ENCODE results near the gene BBS10. TPM values are rescaled to one million over a fixed set of nuclear protein-coding genes. Genes with fewer than 3 reads are reported as not detected.

The BBS10 gene
- total and polyA plus RNA-seq, 5 experiments from 2014 or later, result 0.97 to 9.2 (median 2.8) TPM

- H3K4me3 Mint-ChIP-seq, result no peak overlapping the region
- no peak for DNase-seq
- no peak overlapping the region for H3K27ac Mint-ChIP-seq
- peaks cover 9 to 31% (median 12%) of the 10 kb centered on the region in 5 donors for H3K27me3 Mint-ChIP-seq
- H3K9me3 Mint-ChIP-seq, result peaks cover 0 to 4% (median 0%) of the 10 kb centered on the region in 9 donors
- no peaks in the 10 kb centered on the region for H3K36me3 Mint-ChIP-seq
- POLR2A ChIA-PET, result interaction anchor here (0.6 kb wide), 1 partner anchor 600 kb away, joined by 3 read pairs; no protein-coding TSS in a partner anchor
- no peak for ATAC-seq
- H3K4me1 Mint-ChIP-seq, result no peaks in the 10 kb centered on the region
Observed at GRCh38 chr12:76318773-76319594, 29.2 kb downstream of the BBS10 start.

DNA sequence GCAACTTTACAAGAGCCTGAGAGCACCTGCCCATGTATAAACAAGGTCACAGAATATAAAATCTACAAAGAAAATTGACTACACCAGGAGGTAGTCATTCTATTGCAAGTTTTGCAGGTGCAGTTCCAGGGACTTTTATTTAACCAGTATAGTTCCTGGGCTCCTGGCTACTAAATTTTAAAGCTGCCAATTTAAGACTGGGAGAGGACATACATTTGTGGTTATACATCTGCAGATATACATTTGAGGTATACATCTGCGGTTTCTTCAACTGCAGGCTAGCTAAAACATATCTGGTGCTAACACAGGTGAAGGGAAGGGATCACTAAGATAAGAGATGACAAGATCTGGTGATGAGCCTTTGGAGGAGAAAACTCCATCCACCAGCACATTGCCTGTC lies 30.2 kb downstream of the BBS10 start:
- DNase-seq (no peak), ATAC-seq (no peak)
- POLR2A ChIA-PET, result no interaction called here
- H3K27ac Mint-ChIP-seq, result no peak overlapping the region
- peaks cover 0 to 4% (median 0%) of the 10 kb centered on the region in 9 donors for H3K9me3 Mint-ChIP-seq
- no peaks in the 10 kb centered on the region for H3K4me1 Mint-ChIP-seq
- H3K4me3 Mint-ChIP-seq, result no peak overlapping the region
- H3K27me3 Mint-ChIP-seq, result peaks cover 11 to 31% (median 12%) of the 10 kb centered on the region in 5 donors
- H3K36me3 Mint-ChIP-seq, result no peaks in the 10 kb centered on the region

DNA sequence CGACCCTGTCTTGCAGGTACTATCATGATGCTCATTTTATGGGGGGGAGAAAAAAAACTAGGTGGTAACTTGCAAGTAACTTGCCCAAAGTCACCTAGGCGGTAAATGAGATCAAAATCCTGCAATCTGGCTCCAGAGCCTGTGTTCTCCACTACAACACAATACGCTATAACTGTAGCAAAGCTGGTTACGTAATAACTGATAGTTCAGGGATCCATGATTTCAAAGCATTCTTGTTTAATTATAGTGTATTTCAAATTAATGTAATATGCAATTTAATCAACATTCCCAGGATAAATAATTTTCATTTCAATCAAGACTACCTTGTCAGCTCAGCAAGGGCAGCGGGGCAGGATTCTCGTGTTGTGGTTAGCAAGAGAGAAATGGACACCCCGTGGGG lies 31.7 kb downstream of the BBS10 start:
- POLR2A ChIA-PET, result no interaction called here
- DNase-seq, result no peak
- H3K4me3 Mint-ChIP-seq, result no peak overlapping the region
- H3K4me1 Mint-ChIP-seq, result no peaks in the 10 kb centered on the region
- no peaks in the 10 kb centered on the region for H3K36me3 Mint-ChIP-seq
- peaks cover 0 to 3% (median 0%) of the 10 kb centered on the region in 9 donors for H3K9me3 Mint-ChIP-seq
- ATAC-seq, result no peak
- no peak overlapping the region for H3K27ac Mint-ChIP-seq
- peaks cover 11 to 23% (median 19%) of the 10 kb centered on the region in 5 donors for H3K27me3 Mint-ChIP-seq

- H3K36me3 Mint-ChIP-seq, result no peaks in the 10 kb centered on the region
- no peak overlapping the region for H3K4me3 Mint-ChIP-seq
- no peak for ATAC-seq
- POLR2A ChIA-PET, result no interaction called here
- peaks cover 2 to 22% (median 14%) of the 10 kb centered on the region in 5 donors for H3K27me3 Mint-ChIP-seq
- no peak overlapping the region for H3K27ac Mint-ChIP-seq
- no peaks in the 10 kb centered on the region for H3K4me1 Mint-ChIP-seq
- DNase-seq, result no peak
- H3K9me3 Mint-ChIP-seq, result no peaks in the 10 kb centered on the region
Observed at GRCh38 chr12:76313299-76313698, 34.9 kb downstream of the BBS10 start.

DNA sequence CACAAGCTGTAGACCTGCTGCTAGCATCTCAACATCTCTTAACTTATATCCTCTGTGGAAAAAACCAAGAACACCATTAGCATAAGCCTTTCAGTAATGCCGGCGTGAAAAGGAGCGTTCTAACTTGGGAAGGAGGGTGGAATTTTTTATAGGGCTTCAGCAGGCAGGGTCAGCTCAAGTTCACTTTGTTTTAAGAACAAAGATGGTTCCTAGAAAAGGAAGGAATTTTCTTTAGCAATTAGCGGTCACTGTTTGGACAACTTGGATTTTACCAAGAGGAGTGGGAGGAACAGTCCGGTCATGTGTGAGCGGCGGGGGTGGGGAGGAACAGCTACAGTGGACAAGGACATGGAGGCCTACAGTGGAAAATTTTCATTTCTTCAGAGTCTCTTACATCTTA lies 35.9 kb downstream of the BBS10 start:
- POLR2A ChIA-PET, result no interaction called here
- H3K9me3 Mint-ChIP-seq, result no peaks in the 10 kb centered on the region
- no peaks in the 10 kb centered on the region for H3K36me3 Mint-ChIP-seq
- peaks cover 7 to 22% (median 14%) of the 10 kb centered on the region in 5 donors for H3K27me3 Mint-ChIP-seq
- no peak overlapping the region for H3K4me3 Mint-ChIP-seq
- DNase-seq (no peak), ATAC-seq (no peak)
- no peak overlapping the region for H3K27ac Mint-ChIP-seq
- H3K4me1 Mint-ChIP-seq, result no peaks in the 10 kb centered on the region

- H3K36me3 Mint-ChIP-seq, result no peaks in the 10 kb centered on the region
Observed at GRCh38 chr12:76311796-76312195, 36.4 kb downstream of the BBS10 start.

DNA sequence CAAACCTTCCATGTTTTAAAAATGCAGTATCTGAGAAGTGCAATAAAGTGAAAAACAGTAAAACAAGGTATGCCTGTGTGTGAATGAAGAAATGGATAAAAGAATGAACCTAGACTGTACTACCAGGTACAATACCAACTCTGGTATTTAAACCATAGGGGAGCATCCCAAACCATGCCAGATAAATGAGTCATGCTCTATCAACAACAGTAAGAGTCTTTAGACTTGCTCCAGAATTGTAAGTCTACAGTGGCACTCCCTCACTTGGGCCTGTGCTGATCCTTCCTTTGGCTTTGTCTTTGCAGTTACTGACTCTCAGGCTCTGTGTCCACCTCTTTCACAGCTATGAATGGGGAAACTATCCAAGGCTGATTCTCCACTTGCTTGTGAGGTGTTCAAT lies 38.1 kb downstream of the BBS10 start:
- Mint-ChIP-seq H3K27me3 (peaks cover 7 to 22% (median 10%) of the 10 kb centered on the region in 5 donors), H3K27ac (no peak overlapping the region), H3K4me1 (no peaks in the 10 kb centered on the region), H3K36me3 (no peaks in the 10 kb centered on the region), H3K9me3 (no peaks in the 10 kb centered on the region), H3K4me3 (no peak overlapping the region)
- DNase-seq (no peak), ATAC-seq (no peak)
- POLR2A ChIA-PET, result no interaction called here

More at GRCh38 chr12:76311796-76312195, 36.4 kb downstream of the BBS10 start:
- no peaks in the 10 kb centered on the region for H3K4me1 Mint-ChIP-seq
- H3K27me3 Mint-ChIP-seq, result peaks cover 8 to 22% (median 16%) of the 10 kb centered on the region in 5 donors
- ATAC-seq (no peak), DNase-seq (no peak)
- POLR2A ChIA-PET, result no interaction called here
- no peak overlapping the region for H3K27ac Mint-ChIP-seq
- H3K4me3 Mint-ChIP-seq, result no peak overlapping the region
- H3K9me3 Mint-ChIP-seq, result no peaks in the 10 kb centered on the region

DNA sequence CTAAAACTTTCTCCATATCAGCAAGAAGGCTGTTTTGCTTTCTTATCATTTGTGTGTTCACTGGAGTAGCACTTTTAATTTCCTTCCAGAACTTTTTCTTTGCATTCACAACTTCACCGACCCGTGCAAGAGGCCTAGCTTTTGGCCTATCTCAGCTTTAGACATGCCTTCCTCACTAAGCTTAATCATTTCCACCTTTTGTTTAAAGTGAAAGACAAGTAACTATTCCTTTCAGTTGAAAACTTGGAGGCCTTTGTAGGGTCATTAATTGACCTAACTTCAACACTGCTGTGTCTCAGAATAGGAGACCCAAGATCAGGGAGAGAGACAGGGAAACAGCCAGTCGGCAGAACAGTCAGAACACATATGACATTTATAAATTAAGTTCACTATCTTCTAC lies 39.3 kb downstream of the BBS10 start:
- POLR2A ChIA-PET, result no interaction called here
- no peaks in the 10 kb centered on the region for H3K36me3 Mint-ChIP-seq
- H3K9me3 Mint-ChIP-seq, result no peaks in the 10 kb centered on the region
- H3K4me3 Mint-ChIP-seq, result no peak overlapping the region
- no peaks in the 10 kb centered on the region for H3K4me1 Mint-ChIP-seq
- peak overlapping the region in 1 of 10 donors; percentile 9 for H3K27ac Mint-ChIP-seq
- DNase-seq (no peak), ATAC-seq (no peak)
- peaks cover 7 to 20% (median 10%) of the 10 kb centered on the region in 5 donors for H3K27me3 Mint-ChIP-seq

DNA sequence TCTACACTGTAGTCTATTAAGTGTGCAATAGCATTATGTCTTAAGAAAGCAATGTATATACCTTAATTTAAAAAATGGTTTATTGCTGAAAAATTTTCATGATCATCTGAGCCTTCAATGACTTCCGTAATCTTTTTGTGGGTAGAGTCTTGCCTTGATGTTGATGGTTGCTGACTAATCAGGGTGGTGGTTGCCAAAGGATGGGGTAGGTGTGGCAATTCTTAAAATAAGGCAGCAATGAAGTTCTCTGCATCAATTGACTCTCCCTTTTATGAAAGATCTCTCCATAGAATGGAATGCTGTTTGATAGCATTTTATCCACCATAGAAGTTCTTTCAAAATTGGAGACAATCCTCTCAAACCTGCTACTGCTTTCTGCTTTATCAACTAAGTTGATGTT lies 41.1 kb downstream of the BBS10 start:
- Mint-ChIP-seq H3K4me3 (no peak overlapping the region), H3K4me1 (no peaks in the 10 kb centered on the region), H3K36me3 (no peaks in the 10 kb centered on the region), H3K27me3 (peaks cover 8 to 15% (median 10%) of the 10 kb centered on the region in 5 donors), H3K27ac (no peak overlapping the region), H3K9me3 (no peaks in the 10 kb centered on the region)
- ATAC-seq (no peak), DNase-seq (no peak)
- POLR2A ChIA-PET, result no interaction called here

DNA sequence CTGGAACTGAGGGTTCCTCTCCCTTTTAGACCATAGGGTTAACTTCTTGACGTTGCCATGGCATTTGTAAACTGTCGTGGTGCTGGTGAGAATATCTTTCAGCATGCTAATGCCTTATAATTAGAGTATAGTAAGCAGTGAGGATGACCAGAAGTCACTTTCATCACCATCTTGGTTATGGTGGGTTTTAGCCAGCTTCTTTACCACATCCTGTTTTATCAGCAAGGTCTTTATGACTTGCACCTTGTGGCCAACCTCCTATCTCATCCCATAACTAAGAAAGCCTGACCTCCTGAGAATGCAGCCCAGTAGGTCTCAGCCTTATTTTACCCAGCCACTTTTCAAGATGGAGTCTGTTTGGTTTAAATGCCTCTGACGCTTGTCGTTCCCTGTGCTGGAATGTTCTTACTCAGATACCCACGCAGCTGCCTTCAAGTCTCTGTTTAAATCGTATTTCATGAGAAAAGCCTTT lies 44.2 kb downstream of the BBS10 start:
- H3K4me1 Mint-ChIP-seq, result no peaks in the 10 kb centered on the region
- no peak for ATAC-seq
- DNase-seq, result no peak
- no peak overlapping the region for H3K27ac Mint-ChIP-seq
- H3K36me3 Mint-ChIP-seq, result no peaks in the 10 kb centered on the region
- no peak overlapping the region for H3K4me3 Mint-ChIP-seq
- no peaks in the 10 kb centered on the region for H3K9me3 Mint-ChIP-seq
- POLR2A ChIA-PET, result no interaction called here
- H3K27me3 Mint-ChIP-seq, result peaks cover 2 to 18% (median 8%) of the 10 kb centered on the region in 5 donors

DNA sequence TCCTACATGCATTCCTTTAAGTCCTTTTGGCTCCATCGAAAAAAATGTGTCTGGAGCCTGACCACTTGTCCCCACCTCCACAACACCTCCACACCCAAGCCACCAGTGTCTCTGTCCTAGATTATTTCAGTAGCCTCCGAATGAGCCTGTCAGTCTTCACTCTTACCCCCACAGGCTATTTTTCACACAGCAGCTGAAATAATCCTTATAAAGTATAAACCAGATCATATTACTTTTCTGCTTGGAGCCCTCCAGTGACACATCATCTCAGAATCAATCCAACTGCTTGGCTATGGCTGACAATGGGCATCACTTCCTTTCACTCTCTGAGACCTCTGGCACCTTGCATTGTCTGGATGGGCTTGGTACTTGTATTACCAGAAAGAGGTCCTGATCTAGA lies 44.9 kb downstream of the BBS10 start:
- H3K4me3 Mint-ChIP-seq, result no peak overlapping the region
- peak overlapping the region in 1 of 10 donors; percentile 50 for H3K27ac Mint-ChIP-seq
- H3K9me3 Mint-ChIP-seq, result no peaks in the 10 kb centered on the region
- no peaks in the 10 kb centered on the region for H3K4me1 Mint-ChIP-seq
- ATAC-seq (no peak), DNase-seq (no peak)
- H3K36me3 Mint-ChIP-seq, result no peaks in the 10 kb centered on the region
- POLR2A ChIA-PET, result no interaction called here
- peaks cover 2 to 18% (median 8%) of the 10 kb centered on the region in 5 donors for H3K27me3 Mint-ChIP-seq

DNA sequence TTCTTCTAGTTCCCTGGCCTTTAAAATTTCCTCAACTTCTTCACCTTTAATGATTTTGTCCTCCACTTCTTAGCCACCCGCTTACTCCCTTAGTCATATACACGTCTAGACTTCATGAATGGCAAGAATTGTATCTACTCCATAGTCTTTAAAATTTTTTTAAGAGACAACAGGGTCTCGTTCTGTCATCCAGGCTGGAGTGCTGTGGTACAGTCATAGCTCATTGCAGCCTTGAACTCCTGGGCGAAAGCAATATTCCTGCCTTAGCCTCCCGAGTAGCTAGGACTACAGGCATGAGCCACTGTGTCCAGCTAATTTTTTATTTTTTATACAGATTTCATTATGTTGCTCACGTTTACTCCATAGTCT lies 47.9 kb downstream of the BBS10 start:
- Mint-ChIP-seq H3K9me3 (no peaks in the 10 kb centered on the region), H3K27ac (no peak overlapping the region), H3K27me3 (peaks cover 0 to 15% (median 2%) of the 10 kb centered on the region in 5 donors), H3K36me3 (no peaks in the 10 kb centered on the region), H3K4me1 (no peaks in the 10 kb centered on the region), H3K4me3 (no peak overlapping the region)
- POLR2A ChIA-PET, result no interaction called here
- no peak for DNase-seq
- no peak for ATAC-seq

GRCh38 chr12:76299536-76300296 lies 48.5 kb downstream of the BBS10 start:
- POLR2A ChIA-PET, result no interaction called here
- Mint-ChIP-seq H3K27me3 (peaks cover 0 to 15% (median 2%) of the 10 kb centered on the region in 5 donors), H3K9me3 (no peaks in the 10 kb centered on the region), H3K27ac (no peak overlapping the region), H3K4me3 (no peak overlapping the region), H3K36me3 (no peaks in the 10 kb centered on the region), H3K4me1 (no peaks in the 10 kb centered on the region)
- no peak for ATAC-seq
- no peak for DNase-seq
